ENCODE data around the gene KISS1R. TPM values are rescaled to one million over a fixed set of nuclear protein-coding genes. Genes with fewer than 3 reads are reported as not detected.

KISS1R gene
- total RNA-seq, 1 experiment from 2014 or later = not detected

DNA sequence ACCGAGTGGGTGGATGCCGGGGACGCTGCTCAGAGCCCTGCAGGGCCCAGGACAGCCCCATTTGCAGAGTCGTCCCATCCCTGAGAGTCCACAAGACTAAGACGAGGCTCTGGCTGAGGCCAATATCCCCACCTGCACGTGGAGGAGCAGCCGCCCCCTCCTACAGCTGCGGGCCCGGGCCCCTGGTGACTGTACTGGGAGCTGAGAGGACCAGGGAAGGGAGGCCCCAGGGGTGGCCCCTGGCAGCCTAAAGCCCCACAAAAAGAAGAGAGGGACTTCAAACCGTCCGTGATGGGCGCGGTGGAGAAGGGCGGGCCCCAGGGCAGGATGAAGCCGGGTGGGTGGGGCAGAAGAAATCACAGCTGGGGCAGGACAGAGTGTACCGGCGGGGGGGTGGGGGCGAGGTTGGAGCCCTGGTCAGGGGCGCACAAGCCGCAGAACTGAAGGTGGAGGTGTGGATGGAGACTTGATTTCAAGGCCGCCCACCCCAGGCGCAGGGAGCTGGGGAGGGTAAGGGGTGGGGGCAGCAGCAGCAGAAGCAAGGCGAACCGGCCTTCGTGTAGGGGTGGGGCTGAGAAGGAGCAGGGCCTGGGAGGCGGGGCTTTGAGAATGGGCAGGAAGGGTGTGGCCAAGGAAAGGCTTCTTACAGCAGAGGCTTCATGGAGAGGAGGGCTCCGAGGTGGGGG, 44.7 kb upstream of the KISS1R start:
- no peak overlapping the region for H3K4me3 Mint-ChIP-seq (ENCODE audit: low read depth, unreplicated experiment)

DNA sequence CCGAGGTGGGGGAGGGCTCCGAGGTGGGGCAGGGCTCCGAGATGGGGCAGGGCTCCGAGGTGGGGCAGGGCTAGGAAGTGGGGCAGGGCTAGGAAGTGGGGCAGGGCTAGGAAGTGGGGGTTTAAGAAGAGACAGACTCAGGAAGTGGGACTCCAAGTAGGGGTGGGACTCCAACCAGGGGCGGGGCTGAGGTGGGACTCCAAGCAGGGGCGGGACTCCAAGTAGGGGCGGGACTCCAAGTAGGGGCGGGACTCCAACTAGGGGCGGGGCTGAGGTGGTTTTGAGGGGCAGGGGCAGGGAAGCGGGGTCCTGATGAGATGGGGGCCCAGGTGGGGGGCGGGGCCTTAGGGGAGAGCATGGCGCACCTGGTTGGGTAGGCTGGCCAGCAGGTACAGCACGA, 44.0 kb upstream of the KISS1R start:
- intact Hi-C loops (cut with micrococcal nuclease; ENCODE audit: unreplicated experiment) = no loop called here
- DNase-seq = no peak
- TF ChIP-seq, protein P1, sequence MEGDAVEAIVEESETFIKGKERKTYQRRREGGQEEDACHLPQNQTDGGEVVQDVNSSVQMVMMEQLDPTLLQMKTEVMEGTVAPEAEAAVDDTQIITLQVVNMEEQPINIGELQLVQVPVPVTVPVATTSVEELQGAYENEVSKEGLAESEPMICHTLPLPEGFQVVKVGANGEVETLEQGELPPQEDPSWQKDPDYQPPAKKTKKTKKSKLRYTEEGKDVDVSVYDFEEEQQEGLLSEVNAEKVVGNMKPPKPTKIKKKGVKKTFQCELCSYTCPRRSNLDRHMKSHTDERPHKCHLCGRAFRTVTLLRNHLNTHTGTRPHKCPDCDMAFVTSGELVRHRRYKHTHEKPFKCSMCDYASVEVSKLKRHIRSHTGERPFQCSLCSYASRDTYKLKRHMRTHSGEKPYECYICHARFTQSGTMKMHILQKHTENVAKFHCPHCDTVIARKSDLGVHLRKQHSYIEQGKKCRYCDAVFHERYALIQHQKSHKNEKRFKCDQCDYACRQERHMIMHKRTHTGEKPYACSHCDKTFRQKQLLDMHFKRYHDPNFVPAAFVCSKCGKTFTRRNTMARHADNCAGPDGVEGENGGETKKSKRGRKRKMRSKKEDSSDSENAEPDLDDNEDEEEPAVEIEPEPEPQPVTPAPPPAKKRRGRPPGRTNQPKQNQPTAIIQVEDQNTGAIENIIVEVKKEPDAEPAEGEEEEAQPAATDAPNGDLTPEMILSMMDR (IDR thresholded peaks at IDR 0.05; ENCODE audit: unreplicated experiment) = no peak
- H3K4me3 Mint-ChIP-seq (ENCODE audit: low read depth, unreplicated experiment) = no peak overlapping the region
- H3K4me1 Mint-ChIP-seq (ENCODE audit: low read depth, unreplicated experiment) = no peaks in the 10 kb centered on the region
- no peak overlapping the region for H3K27ac Mint-ChIP-seq (ENCODE audit: unreplicated experiment)
- no peaks in the 10 kb centered on the region for H3K9me3 Mint-ChIP-seq (ENCODE audit: low read depth, unreplicated experiment)
- peaks cover 30% of the 10 kb centered on the region for H3K36me3 Mint-ChIP-seq (ENCODE audit: insufficient read depth, unreplicated experiment)
- CTCF ChIA-PET = no interaction called here
- H3K27me3 Mint-ChIP-seq (ENCODE audit: unreplicated experiment) = no peaks in the 10 kb centered on the region
- no TSS peak for BruUV-seq (replicated peaks)

More for the DNA sequence above, 44.7 kb upstream of the KISS1R start:
- H3K4me1 Mint-ChIP-seq (ENCODE audit: low read depth, unreplicated experiment) = no peaks in the 10 kb centered on the region
- TF ChIP-seq, protein P1 (IDR thresholded peaks at IDR 0.05; ENCODE audit: unreplicated experiment) = no peak
- H3K9me3 Mint-ChIP-seq (ENCODE audit: low read depth, unreplicated experiment) = no peaks in the 10 kb centered on the region
- peak; percentile 34 for DNase-seq
- peaks cover 30% of the 10 kb centered on the region for H3K36me3 Mint-ChIP-seq (ENCODE audit: insufficient read depth, unreplicated experiment)
- no peaks in the 10 kb centered on the region for H3K27me3 Mint-ChIP-seq (ENCODE audit: unreplicated experiment)
- BruUV-seq (replicated peaks) = no TSS peak
- intact Hi-C loops (cut with micrococcal nuclease; ENCODE audit: unreplicated experiment) = no loop called here
- no peak overlapping the region for H3K27ac Mint-ChIP-seq (ENCODE audit: unreplicated experiment)
- CTCF ChIA-PET = no interaction called here

DNA sequence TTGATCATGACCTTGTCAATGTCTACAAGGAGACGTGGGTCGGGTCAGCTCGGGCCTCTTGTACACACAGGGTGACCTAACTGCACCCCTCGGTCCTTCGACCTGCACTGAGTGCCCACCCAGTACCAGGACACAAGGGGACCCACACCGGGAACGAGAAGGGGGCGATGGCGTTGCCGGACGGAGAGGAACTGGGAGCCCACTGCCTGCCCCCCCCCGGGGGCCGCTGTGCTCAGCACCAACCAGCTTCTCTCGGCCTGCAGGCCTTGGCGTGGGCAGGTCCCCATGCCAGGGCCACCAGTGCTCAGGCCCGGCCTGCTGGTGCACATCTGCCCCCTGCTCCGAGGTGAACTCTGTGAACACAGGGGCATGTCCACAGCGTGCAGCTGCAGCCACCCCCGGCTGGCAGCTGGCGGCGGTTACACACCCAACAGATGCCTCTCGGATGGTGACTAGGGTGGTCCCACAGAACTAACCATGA, 43.5 kb upstream of the KISS1R start:
- H3K36me3 Mint-ChIP-seq (ENCODE audit: insufficient read depth, unreplicated experiment) = peaks cover 30% of the 10 kb centered on the region
- H3K9me3 Mint-ChIP-seq (ENCODE audit: low read depth, unreplicated experiment) = no peaks in the 10 kb centered on the region
- CTCF ChIA-PET = no interaction called here
- TF ChIP-seq, protein P1 (IDR thresholded peaks at IDR 0.05; ENCODE audit: unreplicated experiment) = no peak
- intact Hi-C loops (cut with micrococcal nuclease; ENCODE audit: unreplicated experiment) = no loop called here
- no peak for DNase-seq
- H3K27me3 Mint-ChIP-seq (ENCODE audit: unreplicated experiment) = no peaks in the 10 kb centered on the region
- H3K4me3 Mint-ChIP-seq (ENCODE audit: low read depth, unreplicated experiment) = no peak overlapping the region
- H3K4me1 Mint-ChIP-seq (ENCODE audit: low read depth, unreplicated experiment) = no peaks in the 10 kb centered on the region
- no TSS peak for BruUV-seq (replicated peaks)
- no peak overlapping the region for H3K27ac Mint-ChIP-seq (ENCODE audit: unreplicated experiment)

DNA sequence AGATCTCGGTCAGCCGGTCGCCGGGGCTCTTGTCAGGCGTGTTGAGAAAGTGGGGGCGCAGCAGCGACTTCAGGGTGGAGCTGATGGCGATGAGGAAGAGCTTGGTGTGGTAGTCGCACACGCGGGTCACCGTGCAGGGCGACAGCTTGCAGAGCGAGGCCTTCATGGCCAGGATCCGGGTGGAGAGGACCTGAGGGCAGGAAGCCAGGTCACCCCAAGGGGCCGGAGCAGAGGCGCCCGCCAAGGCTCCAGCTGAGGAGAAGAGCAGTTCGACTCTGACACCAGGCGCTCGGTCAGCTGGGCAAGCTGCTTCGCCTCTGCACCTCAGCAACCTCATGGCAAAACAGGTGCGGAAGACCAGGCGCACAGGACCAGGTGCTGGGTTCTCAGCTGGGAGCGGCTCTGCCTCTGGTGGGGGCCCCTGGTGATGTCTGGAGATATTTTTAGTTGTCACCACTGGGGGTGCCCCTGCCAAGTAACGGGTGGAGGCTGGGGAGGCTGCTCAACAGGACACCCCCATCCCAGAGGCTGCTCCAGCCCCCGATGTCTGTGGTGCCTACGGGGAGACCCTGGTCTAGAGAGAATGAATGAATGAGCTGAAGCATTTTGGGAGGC, 41.8 kb upstream of the KISS1R start:
- BruUV-seq (replicated peaks) = no TSS peak
- intact Hi-C loops (cut with micrococcal nuclease; ENCODE audit: unreplicated experiment) = no loop called here
- CTCF ChIA-PET = no interaction called here

More for the DNA sequence above, 41.8 kb upstream of the KISS1R start:
- Mint-ChIP-seq H3K27me3 (ENCODE audit: unreplicated experiment) (no peaks in the 10 kb centered on the region), H3K4me1 (ENCODE audit: low read depth, unreplicated experiment) (no peaks in the 10 kb centered on the region), H3K36me3 (ENCODE audit: insufficient read depth, unreplicated experiment) (peaks cover 25% of the 10 kb centered on the region), H3K9me3 (ENCODE audit: low read depth, unreplicated experiment) (no peaks in the 10 kb centered on the region), H3K4me3 (ENCODE audit: low read depth, unreplicated experiment) (no peak overlapping the region), H3K27ac (ENCODE audit: unreplicated experiment) (no peak overlapping the region)
- no peak for DNase-seq
- TF ChIP-seq, protein P1 (IDR thresholded peaks at IDR 0.05; ENCODE audit: unreplicated experiment) = no peak

All from Calu3 (cell line).